Measurements from ENCODE around the gene ARID1B.
A peak's percentile ranks its signal among the peaks of the same experiment; 100 is the strongest.

ARID1B gene

DNA sequence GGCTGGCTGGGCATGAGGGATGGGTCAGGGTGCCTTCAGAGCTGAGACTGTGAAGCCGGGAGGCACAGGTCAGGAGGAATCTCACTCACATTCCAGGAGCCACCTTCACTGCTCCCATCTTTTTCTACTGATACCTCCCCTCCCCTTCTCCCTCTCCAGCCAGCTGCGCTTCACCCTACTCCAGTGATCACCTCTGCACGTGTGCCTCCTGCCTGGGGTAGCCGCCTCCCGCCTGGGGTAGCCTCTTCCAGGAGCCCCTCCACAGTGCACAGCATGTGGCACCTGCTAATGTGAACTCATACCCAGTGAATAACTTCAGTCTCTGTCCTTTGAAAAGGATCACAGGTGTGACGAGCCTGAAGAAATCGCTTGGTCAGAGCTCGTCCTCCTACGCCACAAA is 313.6 kb downstream of the ARID1B start:
- DNase-seq = no peak

DNA sequence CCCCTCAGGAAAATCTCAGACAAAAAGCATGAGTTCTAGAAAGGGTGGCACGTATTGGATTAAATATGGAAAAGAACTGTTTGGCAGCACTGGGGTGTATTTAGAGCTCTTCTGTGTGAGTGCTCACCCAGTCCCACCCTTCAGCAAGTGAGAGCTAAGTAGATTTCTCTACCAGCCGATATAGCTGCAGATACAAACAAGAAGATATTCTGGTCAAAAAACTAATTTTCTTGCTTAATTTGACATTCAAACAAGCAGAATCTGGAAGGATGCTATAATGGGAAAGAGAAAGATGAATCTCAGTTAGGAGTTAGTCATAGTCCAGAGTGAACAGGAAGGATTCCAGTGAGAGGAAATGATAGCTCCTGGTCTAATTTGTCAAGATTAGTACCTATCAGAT is 314.1 kb downstream of the ARID1B start:
- no peak for DNase-seq

GRCh38 chr6:157091856-157092460 is 314.8 kb downstream of the ARID1B start:
- DNase-seq = no peak

GRCh38 chr6:157092736-157093135 is 315.6 kb downstream of the ARID1B start:
- DNase-seq = no peak

DNA sequence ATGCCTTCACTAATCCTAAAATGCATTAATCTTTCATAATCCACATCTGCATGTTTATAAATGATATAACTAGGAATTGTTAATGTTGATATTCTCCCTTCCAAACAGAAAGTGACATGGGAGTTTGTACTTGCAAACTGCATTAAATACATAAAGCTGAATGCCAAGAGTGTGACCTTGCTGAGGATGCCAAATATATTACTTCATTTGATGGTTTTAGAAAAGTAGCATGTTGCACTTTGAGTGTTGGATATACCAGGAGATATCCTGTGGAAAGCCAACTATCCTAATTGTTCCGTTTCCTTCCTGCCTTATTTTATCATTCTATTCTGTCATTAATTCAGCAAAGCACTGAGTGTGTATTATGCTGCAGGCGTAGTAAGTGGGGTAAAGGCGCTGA is 316.4 kb downstream of the ARID1B start:
- no peak for DNase-seq

DNA sequence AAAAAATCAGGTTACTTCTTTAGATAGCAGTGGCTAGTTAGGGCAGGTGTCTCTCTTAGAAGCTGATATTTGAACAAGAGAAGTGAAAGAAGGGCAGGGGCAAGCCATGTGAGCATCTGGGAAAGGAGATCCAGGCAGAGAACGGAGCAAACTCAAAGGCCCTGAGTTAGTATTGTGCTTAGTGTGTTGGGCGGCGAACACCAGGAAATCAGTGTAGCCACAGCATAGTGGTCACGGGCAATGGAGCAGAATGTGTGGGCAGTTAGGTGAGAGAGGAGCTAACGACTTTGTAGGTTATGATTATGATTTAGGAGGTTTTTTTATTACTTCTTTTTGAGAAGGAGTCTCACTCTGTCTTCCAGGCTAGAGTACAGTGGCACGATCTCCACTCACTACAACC is 316.9 kb downstream of the ARID1B start:
- DNase-seq = no peak

GRCh38 chr6:157095084-157095483 is 317.9 kb downstream of the ARID1B start:
- DNase-seq = no peak

- no peak for DNase-seq
These were observed 318.4 kb downstream of the ARID1B start for GRCh38 chr6:157095569-157095968.

GRCh38 chr6:157096105-157096504 is 318.9 kb downstream of the ARID1B start:
- DNase-seq = no peak

DNA sequence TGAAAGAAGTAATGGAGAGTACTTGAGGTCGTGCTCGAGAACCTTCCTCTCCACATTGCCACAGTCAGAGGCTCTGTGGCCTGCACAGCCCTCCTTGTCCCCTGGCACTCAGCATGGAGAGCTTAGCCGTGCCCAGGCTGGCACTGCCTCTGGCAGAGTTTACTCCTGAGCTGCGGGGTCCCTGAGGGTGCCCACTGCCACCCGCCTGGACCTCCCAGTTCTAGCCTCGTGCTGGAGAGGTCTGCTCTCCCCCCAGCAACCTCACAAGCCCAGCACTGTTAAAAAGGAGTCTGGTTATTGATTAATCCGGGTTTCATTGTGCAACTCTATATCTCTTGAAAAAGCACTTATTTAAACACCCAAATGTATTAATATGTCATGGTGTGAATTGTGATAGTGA is 319.3 kb downstream of the ARID1B start:
- DNase-seq = no peak

DNA sequence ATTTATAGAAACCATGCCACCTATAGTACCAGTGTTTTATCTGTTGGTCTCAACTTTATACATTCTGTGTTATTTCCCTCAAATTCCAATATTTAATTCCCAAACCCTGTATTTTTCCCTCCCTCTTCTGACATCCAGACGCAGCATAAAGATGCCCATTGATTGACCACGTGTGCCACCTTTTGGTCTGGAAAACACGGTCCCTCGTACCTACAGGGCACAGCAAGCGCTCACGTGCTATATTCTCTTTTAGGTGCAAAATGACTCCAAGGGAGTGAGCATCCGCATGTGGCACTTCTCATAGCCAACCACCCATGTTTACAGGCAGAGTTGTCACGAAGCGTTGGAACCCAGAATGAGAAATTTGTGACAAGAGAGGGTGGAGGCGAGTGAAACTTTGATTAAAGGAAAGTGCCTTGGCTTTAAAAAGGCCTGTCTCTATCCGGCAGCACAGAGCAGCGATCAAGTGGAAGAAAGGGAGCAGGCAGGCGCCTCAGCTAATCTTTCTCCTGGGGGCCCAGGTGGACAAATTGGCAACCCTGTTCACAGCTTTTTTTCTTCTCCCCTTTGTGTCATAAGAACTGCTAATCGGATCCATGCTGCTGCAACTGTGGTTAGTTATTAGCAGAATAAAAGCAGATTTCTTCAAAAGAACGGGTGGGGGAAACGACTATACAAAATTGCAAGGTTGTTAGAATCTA is 320.2 kb downstream of the ARID1B start:
- no peak for DNase-seq

DNA sequence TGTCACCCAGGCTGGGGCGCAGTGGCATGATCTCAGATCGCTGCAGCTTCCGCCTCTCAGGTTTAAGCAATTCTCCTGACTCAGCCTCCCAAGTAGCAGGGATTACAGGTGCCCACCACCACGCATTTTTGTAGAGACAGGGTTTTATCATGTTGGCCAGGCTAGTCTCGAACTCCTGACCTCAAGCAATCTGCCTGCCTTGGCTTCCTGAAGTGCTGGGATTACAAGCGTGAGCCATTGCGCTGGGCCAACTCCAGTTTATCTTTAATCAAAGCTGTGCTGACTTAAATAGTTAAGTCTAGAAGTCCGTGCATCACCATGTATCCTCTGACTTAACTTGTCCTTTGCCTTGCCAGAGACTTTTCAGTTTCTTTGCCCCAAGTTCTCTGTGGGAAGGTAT is 321.8 kb downstream of the ARID1B start:
- DNase-seq = no peak

DNA sequence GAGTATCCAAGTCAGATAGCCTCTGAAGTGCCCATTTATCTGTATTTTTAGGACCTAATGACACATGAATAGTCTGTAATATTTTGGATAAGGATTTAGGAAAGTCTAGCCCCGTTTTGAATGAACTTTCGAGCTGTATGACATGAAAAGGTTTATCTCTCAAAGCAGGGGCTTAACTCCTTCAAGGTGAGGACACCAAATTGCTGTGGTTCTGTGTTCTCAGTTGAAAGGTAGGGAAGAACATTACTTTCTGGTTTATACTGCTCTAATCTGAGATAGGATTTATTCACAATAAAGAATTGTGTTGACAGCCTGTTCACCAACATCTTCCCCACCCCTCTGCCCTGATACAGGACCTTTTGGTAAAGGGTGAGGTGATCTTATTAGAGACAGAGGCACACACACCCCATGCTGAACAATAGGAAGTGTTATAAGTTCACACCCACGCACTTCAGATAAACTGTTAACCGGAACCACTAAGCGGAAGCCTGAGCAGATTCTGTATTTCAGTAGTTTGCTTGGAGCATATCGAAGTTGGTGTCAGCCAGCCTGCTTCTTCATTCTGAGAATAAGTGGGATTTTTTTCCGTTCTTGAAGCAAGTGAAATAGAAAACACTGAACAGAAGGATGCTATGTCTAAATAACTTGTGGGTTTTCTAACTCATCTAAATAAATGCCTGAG is 322.9 kb downstream of the ARID1B start:
- no peak for DNase-seq

GRCh38 chr6:157101166-157101565 is 324.0 kb downstream of the ARID1B start:
- no peak for DNase-seq

GRCh38 chr6:157104803-157105202 is 327.6 kb downstream of the ARID1B start:
- no peak for DNase-seq

DNA sequence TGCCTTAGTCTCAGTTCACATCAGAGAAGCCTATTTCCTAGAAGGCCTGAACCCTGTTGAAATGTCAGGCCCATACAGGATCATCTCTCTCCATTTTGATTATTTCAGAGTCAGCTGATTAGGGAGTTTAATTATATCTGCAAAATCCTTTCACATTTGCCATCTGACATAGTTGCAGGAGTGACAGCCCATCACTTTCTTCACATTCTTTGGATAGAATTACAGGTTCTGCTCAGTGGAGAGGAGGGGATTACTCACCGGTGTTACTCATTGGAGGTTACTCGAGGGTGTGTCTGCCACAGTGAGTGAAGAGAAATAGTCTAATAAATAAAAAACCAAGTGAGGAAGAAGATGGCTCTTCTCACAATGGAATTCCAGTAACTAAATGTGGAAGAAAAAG is 329.3 kb downstream of the ARID1B start:
- peak; percentile 24 for DNase-seq

GRCh38 chr6:157107571-157107914 is 330.4 kb downstream of the ARID1B start:
- DNase-seq = no peak

DNA sequence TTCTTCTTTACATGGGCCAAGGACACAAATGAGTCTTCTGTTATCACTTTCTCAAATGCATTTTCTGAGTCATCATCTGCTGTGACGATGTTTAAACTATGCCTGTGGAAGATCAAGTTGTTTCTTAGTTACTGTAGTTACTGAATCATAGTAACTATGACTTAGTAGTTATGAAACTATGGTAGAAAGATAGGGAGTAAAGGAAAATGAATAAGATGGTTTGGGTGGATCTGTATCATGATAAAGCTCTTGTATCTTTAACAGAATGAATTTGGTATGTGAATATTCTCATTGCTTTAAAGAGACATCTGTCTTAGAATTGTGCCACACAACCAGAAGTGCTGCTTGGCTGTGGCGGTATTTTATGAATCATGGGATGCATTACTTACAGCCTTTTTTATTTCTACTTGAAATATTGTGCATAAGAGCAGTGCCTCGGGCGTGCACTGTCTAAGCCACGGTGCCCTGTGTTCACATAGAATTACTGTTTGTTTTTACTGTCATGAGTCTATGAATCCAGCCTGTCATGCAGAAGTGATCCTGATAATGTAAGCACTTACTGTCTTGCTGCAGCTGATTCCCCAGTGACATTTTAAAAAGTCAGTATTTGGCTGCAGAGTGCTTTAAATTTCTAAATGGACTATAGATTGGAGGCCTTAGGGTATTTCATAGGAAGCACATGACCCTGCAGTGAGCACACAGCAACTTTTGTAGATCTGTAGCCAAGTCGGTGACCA is 330.9 kb downstream of the ARID1B start:
- no peak for DNase-seq

DNA sequence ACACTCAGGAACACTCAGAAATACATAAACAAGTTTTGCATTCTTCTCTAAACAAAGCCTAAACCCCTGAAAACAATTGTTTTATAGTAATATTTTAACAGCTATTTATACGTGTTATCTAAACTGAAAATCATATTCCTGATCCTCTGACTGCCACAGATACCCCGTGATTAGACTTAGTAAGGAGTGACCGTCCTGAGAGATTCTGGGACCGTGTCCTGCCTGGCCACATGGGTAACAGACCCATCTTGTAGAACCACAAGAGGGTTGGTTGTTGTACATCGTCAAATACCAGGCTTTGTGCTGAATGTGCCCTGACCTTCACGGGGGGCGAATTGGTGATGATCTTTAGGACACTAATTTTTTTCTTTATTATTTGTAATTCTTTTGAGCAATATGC is 331.7 kb downstream of the ARID1B start:
- DNase-seq = no peak

GRCh38 chr6:157110607-157111006 is 333.4 kb downstream of the ARID1B start:
- DNase-seq = no peak

- DNase-seq = no peak
These were observed 336.2 kb downstream of the ARID1B start for GRCh38 chr6:157113389-157113788.

DNA sequence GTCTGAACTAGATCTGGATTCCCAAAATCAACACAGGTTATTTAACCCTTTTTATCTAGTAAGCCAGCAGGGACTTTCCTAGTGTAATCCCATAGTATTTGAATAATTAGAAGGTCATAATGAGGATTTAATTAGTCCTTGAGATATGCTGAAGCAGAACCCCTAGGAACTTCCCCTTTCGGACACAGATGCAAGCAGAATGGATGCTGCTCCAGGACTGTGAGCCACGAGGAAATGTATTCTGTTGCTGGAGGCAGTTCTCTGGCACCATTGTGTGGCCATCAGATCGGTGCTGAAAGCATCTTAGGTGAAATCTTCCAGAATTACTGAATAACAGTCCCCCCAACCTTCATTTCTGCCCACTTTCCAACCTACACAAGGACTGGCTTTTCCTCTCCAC is 339.2 kb downstream of the ARID1B start:
- peak; percentile 62 for DNase-seq

DNA sequence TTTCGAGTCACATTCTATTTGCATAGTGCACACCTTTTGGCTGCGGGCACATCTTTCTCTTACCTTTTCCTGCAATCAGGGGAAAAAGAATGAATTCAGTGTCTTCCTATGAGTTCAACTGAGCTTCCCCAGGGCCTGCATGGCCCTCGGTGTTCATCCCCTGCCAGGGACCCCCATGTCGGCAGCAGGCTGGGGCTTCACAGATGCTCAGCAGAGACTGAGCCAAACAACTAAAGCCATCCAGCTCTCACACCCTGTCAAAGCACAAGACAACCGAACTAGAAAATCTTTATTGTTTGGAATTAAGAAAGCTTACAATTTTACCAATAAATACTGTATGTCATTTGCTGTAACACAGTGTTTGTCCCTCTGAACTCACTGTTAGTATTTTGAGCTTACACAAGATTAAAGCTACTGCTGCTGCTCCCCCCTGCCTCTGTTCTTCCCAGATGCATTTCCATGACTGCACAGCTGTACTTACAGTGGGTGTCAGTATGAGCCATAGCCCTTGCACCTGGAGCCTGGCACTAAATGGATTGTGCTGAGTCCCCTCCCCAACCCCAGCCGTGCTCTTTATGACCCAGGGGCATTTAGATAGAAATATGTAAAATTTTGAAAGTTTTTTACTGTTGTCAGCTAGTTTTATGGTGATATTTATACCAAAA is 340.4 kb downstream of the ARID1B start:
- DNase-seq = peak; percentile 64
